H54 (cell line): Measurements from ENCODE around the gene AHI1.

Source experiments
- DNase-seq: peaks from one replicate; pipeline ENCODE4 v3.0.0; 2011; ENCODE audit warnings: low spot score, mixed read lengths; ENCODE audit not compliant: insufficient read length
- FAIRE-seq: peaks from 3 replicates; lab custom pipeline; 2011; peaks lifted over from hg19 to GRCh38; lab: Jason Lieb, UNC
- POLR2A ChIP-seq: IDR thresholded peaks from 2 replicates; pipeline ENCODE4 v1.6.1; 2011; ENCODE audit warnings: low read depth, mild to moderate bottlenecking, low read length

Gene AHI1

DNA sequence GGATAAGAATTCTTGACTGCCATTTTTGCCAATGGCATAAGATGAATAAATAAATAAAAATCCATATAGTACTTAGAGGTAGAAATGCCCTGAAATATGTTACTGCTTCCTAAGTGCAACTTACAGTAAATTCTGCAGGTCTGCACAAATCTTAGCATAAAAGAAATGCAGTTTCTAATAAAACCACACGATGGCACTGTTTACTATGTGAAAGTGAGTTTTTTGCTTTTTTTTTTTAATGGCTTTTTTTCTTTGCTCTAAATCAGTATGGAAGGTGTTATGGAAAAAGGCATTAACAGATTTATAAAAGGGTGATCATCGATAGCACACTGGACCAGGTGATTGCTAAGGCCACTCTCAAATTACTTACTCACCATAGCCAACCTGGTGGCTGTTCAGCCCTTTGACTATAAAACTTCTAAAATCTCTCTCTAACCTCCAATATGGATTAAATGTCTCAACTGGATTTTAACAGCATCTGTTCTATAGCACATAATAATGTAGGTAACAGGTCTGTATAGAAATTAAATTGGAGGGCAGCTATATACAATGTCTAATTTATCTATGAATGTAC is 45.8 kb downstream of the AHI1 start:
- TF ChIP-seq POLR2A: no peak
- FAIRE-seq: peak; percentile 36
- no peak for DNase-seq

DNA sequence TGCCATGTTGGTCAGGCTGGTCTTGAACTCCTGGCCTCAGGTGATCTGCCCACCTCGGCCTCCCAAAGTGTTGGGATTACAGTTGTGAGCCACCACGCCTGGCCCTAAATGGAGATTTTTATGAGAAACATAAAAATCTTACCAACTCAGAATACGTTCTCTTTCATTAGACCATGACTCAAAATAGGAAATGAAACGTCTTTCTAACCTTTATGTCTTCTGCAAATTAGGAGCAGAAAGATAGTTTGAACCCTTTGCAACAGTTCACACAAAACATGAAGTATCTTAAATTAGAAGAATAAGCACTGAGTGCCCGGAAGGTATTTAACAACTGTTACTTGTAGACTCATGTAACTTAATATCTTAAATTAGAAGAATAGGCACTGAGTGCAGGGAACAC is 48.3 kb downstream of the AHI1 start:
- no peak for TF ChIP-seq POLR2A
- DNase-seq (no peak), FAIRE-seq (no peak)

DNA sequence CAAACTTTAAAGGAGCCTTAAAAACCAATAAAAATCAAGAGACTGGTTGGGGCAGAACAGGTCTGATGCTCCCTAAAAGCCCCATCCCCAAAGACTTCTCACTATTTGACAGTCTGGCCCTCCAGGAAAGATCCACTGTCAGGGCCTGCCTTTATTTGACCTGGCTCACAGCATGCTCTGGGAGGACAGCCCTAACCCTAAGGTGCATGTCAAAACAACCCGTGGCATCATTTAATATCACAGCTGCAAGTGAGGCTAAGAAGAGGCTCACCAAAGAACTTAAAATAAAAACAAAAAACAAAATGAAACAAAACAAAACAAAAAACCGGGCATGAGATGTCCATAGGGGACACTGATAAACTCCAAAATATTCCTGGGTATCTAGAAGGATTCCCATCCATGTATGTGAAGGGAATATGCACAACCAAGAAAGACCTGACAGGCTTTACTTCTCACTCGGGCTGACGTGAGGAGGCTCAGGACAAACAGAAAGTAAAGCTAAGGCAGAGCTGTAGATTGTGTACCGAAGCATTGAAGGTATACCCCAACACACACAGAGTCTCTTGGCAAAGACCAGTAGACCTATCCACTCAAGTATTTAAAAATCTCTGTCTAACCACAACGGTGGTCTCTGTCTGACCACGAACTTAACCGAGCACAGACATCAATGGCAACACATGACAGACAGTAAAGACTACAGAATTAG is 57.3 kb downstream of the AHI1 start:
- no peak for TF ChIP-seq POLR2A
- FAIRE-seq (no peak), DNase-seq (no peak)

DNA sequence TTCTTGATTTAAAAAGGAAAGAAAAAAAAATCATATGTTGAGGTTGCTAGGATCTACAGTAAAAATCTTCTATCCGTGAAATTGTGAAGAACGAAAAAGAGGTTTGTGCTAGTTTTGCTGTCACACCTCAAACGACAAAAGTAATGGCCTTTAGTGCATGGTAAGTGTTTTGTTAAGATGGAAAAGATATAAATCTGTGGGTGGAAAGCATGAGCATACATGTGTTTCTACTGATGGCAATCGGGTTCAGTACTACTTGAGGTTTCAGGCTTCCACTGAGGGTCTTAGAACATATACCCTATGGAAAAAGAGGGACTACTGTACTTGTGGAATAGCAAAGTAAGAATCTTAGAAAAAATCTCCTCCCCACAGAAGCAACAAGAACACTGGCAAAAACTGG is 58.0 kb downstream of the AHI1 start:
- DNase-seq: no peak
- no peak for TF ChIP-seq POLR2A
- FAIRE-seq: no peak

DNA sequence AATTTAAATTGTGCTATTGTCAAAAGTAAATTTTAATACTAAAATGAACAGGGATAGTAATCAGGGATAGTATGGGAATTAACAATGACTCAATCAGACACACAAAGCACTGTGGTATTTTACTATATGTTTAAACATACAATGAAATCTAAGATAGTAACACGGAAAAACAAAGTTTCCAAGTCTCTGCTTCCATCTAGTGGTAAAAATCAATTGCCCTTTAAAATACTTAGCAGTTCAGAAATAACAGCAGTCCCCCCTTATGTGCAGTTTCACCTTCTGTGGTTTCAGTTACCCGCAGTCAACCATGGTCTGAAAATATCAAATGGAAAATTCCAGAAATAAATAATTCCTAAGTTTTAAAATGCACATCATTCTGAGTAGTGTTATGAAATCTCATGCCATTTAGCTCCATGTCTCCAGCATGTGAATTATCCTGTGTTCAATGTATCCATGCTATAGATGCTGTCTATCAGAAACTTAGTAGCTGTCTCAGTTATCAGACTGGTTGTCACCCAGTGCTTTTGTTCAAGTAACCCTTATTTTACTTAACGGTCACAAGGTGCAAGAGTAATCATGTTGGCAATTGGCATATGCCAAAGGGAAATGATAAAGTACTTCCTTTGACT is 58.5 kb downstream of the AHI1 start:
- DNase-seq (peak; percentile 1), FAIRE-seq (no peak)
- TF ChIP-seq POLR2A: no peak

DNA sequence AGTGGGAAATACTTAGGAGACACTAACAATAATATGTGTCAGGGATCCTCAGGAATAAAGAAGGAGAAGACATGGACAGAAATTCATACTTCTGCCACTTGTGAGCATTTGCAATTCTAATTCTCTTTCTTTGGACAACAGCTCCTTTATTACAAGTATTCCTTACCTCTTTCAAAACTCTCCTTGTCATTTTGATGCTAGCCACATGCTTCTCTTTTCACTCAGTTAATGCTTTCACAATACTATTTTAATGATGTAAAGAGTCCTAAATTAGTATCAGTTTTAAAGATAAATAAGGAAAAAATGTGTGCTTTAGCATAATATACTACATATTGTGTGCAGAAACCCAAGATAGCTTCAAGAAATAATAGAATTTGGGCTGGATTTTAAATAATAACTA is 62.5 kb downstream of the AHI1 start:
- no peak for DNase-seq
- FAIRE-seq: no peak
- TF ChIP-seq POLR2A: no peak

DNA sequence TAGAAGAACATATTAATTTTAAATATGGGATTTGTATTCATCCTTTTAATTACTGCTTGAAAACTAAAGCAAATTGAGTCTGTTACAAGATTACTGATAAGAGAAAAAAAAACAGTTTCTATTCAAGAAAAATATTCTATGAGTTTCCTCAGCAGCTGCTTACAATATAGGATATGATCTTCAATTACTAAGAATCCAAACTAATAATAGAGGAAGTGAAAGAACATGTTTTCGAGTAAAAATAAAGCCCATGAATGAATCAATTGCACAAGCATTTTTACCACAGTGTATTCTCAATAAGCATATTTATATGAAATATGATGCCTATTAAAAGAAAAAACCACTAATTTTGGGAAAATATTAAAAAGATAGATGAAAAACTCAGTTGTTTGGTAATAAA is 63.4 kb downstream of the AHI1 start:
- TF ChIP-seq POLR2A: no peak
- no peak for DNase-seq
- no peak for FAIRE-seq

DNA sequence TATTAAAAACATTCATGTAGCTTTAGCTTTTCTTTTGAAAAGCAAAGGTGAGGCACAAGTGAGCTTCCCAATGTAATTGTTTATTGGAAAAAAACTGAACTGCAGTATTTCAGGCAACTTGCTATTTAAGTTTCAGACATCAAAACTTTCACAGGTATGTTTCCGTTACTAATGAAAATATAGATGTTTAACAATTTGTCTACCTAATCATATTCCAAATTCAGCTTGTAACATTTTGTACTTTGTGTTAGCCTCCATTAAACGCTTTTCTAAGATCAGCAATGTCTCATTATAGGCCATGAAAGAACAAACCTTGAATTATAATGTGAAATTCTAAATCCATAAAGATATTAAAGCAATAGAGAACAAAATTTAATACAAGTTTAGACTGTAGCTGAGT is 69.5 kb downstream of the AHI1 start:
- FAIRE-seq: no peak
- no peak for DNase-seq
- no peak for TF ChIP-seq POLR2A

DNA sequence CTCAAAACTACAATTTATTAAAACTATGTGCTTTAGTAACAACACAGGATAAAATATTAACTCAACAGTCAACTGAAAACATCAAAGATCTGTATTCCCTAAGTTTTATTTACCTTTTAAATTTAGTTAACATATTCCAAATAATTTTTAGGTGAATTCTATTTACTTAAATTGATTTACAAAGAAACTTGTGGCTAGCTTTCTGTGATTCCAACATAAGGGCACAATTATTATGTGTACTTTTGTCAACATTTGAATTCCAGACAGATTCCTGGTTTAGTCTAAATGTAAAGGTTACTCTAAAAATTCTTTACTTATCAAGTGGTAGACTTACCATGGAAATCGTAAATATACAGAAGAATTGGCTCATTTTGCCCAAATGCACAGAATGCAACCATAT is 70.7 kb downstream of the AHI1 start:
- no peak for FAIRE-seq
- no peak for DNase-seq
- TF ChIP-seq POLR2A: no peak

DNA sequence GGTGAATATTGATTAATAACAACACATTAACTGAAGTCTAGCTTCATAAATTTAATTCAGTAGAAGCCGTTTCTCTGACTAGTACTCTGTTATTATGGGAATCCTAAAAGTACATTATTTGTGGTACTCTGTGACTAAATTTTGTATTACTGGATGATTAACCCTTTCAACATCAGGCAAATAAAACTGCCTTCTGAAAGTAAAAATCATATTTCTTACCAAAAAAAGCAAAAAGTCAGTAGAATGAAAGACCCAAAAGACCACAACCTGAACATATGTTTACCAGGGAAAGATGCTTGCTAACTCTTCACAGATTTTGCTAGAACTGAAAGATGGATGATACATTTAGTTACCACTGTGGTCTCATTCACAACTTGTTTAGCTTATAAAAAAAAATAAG is 73.2 kb downstream of the AHI1 start:
- FAIRE-seq (no peak), DNase-seq (no peak)
- no peak for TF ChIP-seq POLR2A

DNA sequence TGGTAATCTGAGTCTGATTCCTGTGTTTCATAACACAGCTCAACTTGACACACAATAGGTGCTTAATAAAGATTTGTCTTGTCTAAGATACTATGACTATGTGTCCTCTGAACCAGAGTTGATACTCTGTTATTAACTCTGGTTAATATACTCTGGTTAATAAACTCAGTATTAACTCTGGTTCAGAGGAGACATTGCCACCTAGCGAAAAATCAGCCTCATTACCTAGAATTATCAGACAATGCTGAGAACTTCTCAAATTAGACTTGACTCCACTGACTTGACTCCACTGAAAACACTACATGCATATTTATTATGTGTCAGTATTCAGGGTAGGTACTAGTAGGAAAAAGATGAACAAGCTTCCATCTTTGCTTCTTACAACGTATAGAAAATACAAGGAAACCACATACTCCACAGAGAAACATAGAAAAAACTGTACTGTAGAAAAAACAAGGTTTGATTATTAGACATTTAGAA is 73.9 kb downstream of the AHI1 start:
- DNase-seq (no peak), FAIRE-seq (peak; percentile 48)
- no peak for TF ChIP-seq POLR2A

DNA sequence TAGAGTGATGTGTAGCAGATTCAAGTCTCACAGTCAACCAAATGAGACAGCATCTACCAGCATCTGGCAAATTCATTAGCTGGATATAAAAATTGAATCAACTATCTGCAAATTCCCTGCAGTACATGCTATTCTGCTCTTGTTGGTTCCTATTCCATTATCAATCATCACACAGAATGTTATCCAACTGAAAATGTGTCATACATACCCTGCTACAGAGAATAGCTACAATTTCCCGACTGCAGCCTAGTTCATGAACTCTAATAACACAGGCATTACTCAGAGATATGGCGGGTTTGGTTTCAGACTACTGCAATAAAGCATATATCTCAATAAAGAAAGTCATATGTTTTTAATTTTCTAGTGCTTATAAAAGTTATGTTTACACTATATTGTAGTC is 78.4 kb downstream of the AHI1 start:
- DNase-seq (no peak), FAIRE-seq (no peak)

DNA sequence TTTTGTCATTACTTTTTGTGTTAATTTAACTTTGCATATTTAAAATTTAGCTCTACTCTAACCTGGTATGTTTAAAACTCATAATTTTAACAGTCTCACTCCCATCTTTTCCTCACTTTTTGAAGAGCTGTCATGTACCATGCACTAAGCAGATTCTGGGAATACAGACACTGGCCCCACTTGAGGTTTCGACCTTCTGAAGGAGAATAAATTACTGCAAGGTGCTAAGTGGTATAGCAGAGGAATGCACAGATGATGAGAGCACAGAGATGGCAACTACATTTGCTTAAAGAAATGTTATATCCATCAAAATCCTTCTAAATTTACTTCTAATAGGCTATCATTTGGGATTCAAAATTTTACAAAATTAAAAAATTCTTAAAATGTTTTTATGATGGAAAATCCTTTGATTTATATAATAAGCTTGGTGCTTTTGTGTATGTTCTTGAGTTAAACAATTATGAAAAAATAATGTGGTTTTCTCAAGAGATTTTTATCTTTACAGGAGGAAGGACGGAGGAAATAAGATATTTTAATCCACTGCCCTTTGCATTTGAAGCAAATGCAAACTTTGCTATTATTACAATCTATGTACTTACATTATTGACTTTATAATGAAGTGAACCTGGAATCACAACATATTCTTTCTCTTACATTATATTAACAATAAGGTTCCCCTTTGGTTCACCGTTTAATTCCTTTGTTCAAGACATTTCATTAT is 79.3 kb downstream of the AHI1 start:
- TF ChIP-seq POLR2A: no peak
- no peak for FAIRE-seq
- DNase-seq: no peak

More for the DNA sequence above, 78.4 kb downstream of the AHI1 start:
- TF ChIP-seq POLR2A: no peak

DNA sequence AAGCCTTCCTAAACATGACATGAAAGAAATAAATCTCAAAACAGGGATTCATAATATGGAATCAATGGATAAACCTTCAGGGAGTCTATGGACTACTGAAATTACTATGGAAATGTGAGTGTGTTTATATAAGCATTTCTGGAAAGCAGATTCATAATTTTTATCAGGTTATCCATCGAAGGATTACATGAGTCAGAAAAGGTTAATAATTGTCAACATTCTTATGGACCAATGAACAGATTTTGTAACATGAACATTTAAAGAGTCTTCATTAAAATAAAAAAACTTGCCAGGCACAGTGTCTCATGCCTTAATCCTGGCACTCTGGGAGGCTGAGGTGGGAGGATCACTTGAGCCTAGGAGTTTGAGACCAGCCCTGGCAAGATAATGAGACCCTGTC is 84.8 kb downstream of the AHI1 start:
- FAIRE-seq: no peak

More for the DNA sequence above, 84.8 kb downstream of the AHI1 start:
- no peak for DNase-seq
- no peak for TF ChIP-seq POLR2A
